Ishikawa (cell line): Measurements from ENCODE around the gene RALGAPA1.

ENCODE experiments used
- CEBPB ChIP-seq: IDR thresholded peaks from 2 replicates; pipeline ENCODE4 v1.6.1; 2012
- CREB1 ChIP-seq: IDR thresholded peaks from 2 replicates; pipeline ENCODE4 v1.6.1; 2012; ENCODE audit warnings: low read depth
- EGR1 ChIP-seq: IDR thresholded peaks from 2 replicates; pipeline ENCODE4 v1.6.1; 2012
- EP300 ChIP-seq: IDR thresholded peaks from 2 replicates; pipeline ENCODE4 v1.6.1; 2012; ENCODE audit warnings: borderline replicate concordance
- FOXM1 ChIP-seq: IDR thresholded peaks from 2 replicates; pipeline ENCODE4 v1.6.1; 2012; ENCODE audit warnings: low read depth, borderline replicate concordance
- NFIC ChIP-seq: IDR thresholded peaks from 2 replicates; pipeline ENCODE4 v1.6.1; 2012
- RAD21 ChIP-seq: IDR thresholded peaks from 2 replicates; pipeline ENCODE4 v1.6.1; 2012; ENCODE audit warnings: low read depth
- TAF1 ChIP-seq: IDR thresholded peaks from 2 replicates; pipeline ENCODE4 v1.6.1; 2012; ENCODE audit warnings: low read depth, mild to moderate bottlenecking
- TCF12 ChIP-seq: IDR thresholded peaks from 2 replicates; pipeline ENCODE4 v1.6.1; 2012; ENCODE audit warnings: low read depth
- TEAD4 ChIP-seq: IDR thresholded peaks from 2 replicates; pipeline ENCODE4 v1.6.1; 2012
- YY1 ChIP-seq: IDR thresholded peaks from 2 replicates; pipeline ENCODE4 v1.6.1; 2012; ENCODE audit warnings: low read depth
- ZBTB7A ChIP-seq: IDR thresholded peaks from 2 replicates; pipeline ENCODE4 v1.6.1; 2012; ENCODE audit warnings: low read depth
- TF ChIP-seq, protein P1 (sequence below): IDR thresholded peaks from 2 replicates; pipeline ENCODE4 v1.6.1; 2012
- TF ChIP-seq, protein P2 (sequence below): IDR thresholded peaks from 2 replicates; pipeline ENCODE4 v1.6.1; 2012; ENCODE audit warnings: low read depth, mild to moderate bottlenecking
- TF ChIP-seq, protein P3 (sequence below): IDR thresholded peaks from 2 replicates; pipeline ENCODE4 v1.6.1; 2012

Gene RALGAPA1

DNA sequence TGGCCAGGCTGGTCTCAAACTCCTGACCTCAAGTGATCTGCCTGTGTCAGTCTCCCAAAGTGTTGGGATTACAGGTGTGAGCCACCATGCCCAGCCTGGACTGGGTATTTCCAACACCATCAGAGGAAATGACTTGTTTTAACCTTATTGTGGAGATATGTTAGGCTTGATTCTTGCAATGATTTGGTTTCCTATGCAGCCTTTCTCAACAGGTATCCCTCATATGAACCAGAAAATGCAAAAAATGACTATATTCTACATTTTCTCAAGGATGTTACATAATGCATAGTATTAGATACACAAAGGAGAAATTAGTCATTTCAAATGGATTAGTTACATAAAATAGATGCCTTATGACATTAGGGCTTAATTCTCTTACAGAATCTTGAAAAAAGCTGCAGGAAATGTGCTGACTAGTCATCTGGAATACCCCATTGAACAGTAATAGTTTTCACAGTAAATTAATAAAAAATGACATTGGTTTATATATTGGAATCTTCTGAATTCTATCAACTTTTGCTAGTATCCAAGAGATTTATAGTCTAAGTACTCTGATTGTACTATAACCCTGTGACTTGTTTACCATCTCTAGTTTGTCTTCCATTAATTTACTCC, 142.6 kb downstream of the RALGAPA1 start:
- TF ChIP-seq RAD21 (no peak), YY1 (no peak), TAF1 (no peak), EGR1 (no peak), CREB1 (no peak), TCF12 (no peak), ZBTB7A (no peak)
- TF ChIP-seq, protein P1, sequence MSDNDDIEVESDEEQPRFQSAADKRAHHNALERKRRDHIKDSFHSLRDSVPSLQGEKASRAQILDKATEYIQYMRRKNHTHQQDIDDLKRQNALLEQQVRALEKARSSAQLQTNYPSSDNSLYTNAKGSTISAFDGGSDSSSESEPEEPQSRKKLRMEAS, result no peak
- TF ChIP-seq, protein P2, sequence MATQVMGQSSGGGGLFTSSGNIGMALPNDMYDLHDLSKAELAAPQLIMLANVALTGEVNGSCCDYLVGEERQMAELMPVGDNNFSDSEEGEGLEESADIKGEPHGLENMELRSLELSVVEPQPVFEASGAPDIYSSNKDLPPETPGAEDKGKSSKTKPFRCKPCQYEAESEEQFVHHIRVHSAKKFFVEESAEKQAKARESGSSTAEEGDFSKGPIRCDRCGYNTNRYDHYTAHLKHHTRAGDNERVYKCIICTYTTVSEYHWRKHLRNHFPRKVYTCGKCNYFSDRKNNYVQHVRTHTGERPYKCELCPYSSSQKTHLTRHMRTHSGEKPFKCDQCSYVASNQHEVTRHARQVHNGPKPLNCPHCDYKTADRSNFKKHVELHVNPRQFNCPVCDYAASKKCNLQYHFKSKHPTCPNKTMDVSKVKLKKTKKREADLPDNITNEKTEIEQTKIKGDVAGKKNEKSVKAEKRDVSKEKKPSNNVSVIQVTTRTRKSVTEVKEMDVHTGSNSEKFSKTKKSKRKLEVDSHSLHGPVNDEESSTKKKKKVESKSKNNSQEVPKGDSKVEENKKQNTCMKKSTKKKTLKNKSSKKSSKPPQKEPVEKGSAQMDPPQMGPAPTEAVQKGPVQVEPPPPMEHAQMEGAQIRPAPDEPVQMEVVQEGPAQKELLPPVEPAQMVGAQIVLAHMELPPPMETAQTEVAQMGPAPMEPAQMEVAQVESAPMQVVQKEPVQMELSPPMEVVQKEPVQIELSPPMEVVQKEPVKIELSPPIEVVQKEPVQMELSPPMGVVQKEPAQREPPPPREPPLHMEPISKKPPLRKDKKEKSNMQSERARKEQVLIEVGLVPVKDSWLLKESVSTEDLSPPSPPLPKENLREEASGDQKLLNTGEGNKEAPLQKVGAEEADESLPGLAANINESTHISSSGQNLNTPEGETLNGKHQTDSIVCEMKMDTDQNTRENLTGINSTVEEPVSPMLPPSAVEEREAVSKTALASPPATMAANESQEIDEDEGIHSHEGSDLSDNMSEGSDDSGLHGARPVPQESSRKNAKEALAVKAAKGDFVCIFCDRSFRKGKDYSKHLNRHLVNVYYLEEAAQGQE, result no peak

DNA sequence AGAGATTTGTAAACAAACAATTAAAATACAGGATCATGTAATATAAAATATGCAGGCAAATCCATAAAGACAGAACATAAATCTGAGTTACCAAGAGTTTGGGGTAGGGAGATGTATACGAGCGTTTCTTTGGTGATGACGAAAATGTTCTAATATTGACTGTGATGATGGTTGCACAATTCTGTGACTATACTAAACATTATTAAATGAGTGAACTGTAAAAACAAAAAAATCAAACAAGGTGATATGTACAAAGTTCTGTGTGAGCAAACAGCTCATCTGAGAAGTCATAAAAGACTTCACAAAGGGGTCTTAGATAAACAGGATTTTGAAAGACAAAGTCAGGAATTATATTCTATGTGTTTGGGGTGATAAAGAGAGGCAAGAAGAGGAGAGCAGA, 147.2 kb downstream of the RALGAPA1 start:
- TF ChIP-seq EGR1 (no peak), CREB1 (no peak), EP300 (no peak), ZBTB7A (no peak), TCF12 (no peak), RAD21 (no peak), TEAD4 (no peak), CEBPB (no peak), TAF1 (no peak), FOXM1 (no peak), YY1 (no peak), NFIC (no peak)
- TF ChIP-seq, protein P3, sequence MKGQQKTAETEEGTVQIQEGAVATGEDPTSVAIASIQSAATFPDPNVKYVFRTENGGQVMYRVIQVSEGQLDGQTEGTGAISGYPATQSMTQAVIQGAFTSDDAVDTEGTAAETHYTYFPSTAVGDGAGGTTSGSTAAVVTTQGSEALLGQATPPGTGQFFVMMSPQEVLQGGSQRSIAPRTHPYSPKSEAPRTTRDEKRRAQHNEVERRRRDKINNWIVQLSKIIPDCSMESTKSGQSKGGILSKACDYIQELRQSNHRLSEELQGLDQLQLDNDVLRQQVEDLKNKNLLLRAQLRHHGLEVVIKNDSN, result no peak
- TF ChIP-seq, protein P1, result no peak
- TF ChIP-seq, protein P2, result no peak

DNA sequence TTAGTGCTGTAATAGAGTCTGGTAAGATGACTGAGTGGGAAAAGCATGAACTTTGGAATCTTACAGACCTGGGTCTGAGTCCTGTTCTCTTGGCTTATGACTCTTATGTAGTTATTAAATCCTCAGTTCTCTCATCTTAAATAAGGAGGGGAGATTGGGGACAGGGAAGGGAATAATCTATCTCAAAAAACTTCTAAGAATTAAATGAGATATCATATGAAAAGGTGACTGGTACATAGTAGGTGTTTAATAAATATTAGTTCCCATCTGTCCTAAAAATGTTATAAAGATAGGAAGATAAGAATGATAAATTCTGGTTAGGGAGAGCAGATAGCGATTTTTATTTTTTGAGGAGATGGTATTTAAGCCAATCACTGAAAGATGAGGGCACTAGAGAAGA, 156.1 kb downstream of the RALGAPA1 start:
- no peak for TF ChIP-seq TAF1

DNA sequence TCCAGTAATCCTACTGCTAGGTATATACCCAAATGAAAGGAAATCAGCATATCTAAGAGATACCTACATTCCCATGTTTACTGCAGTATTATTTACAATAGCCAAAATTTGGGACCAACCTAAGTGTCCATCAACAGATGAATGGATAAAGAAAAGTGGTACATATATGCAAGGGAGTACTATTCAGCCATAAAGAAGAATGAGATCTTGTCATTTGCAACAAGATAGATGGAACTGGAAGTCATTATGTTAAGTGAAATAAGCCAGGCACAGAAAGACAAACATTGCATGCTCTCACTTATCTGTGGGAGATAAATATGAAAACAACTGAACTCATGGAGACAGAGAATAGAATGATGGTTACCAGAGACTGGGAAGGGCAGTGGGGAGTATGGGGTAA, 165.6 kb downstream of the RALGAPA1 start:
- TF ChIP-seq CEBPB, result no peak
- TF ChIP-seq, protein P3, result no peak
- TF ChIP-seq TEAD4, result no peak
- no peak for TF ChIP-seq EGR1
- TF ChIP-seq, protein P2, result no peak
- TF ChIP-seq, protein P1, result no peak
- TF ChIP-seq ZBTB7A, result no peak
- no peak for TF ChIP-seq NFIC
- no peak for TF ChIP-seq YY1
- TF ChIP-seq TAF1, result no peak
- TF ChIP-seq EP300, result no peak

DNA sequence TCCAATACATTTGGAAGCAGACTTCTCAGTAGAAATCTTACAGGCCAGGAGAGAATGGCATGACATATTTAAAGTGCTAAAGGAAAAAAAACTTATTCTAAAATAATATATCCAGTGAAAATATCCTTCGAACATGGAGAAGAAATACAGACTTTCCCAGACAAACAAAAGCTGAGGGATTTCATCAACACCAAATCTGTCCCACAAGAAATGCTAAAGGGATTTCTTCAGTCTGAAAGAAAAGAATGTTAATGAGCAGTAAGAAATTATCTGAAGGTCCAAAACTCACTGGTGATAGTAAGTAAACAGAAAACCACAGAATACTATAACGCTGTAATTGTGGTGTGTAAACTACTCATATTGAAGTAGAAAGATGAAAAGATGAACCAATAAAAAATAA, 171.2 kb downstream of the RALGAPA1 start:
- TF ChIP-seq TEAD4 (no peak), CEBPB (no peak), TCF12 (no peak), YY1 (no peak), CREB1 (no peak), EP300 (no peak), TAF1 (no peak), FOXM1 (no peak), ZBTB7A (no peak)
- TF ChIP-seq, protein P1, result no peak
- TF ChIP-seq, protein P3, result no peak
